ENCODE results near the gene MEIS1.

The MEIS1 gene

GRCh38 chr2:66443979-66444861, 9.3 kb downstream of the MEIS1 start:
- DNase-seq (ENCODE audit: low read depth) = no peak

DNA sequence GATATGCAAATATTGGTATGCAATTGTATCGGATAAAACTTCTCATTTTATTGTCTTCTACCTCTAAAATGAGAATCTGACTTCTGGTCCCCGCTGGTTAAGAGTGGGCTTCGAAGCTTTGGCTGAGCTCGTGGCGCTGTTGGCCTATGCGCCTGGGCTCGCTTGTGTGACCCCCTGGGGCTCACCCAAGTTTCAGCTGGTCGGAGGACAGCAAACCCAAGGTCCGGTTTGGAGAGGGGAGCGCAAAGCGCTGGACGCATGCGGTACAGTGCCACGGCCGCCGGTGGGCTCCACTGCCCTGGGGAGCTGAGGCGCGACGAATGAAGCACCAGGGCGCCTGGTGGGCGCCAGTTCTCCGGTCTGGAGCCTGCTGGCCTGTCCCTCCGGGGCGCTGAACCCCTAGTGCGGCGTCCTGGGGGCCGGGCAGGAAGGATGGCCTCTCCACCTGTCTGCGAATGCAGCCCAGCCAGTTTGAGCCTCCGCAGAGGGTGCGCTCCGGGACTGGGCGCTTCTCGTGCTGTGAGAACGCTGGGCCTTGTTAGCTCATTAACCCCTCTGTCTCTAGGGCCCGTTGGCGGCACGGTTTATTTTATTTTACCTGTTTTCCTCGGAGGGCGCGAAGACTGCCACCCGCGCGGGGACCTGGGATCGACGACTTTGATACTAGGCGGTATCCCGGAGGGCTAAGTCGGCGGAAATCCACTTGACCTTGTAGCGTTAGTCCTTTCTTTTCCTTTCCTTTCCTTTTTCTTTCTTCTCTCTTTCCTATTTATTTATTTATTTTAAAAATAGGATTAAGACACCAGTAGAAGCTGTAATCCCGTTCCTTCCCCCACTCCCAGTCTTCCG, 10.4 kb downstream of the MEIS1 start:
- DNase-seq (ENCODE audit: low read depth) = no peak

GRCh38 chr2:66445925-66446871, 11.3 kb downstream of the MEIS1 start:
- DNase-seq (ENCODE audit: low read depth) = no peak

DNA sequence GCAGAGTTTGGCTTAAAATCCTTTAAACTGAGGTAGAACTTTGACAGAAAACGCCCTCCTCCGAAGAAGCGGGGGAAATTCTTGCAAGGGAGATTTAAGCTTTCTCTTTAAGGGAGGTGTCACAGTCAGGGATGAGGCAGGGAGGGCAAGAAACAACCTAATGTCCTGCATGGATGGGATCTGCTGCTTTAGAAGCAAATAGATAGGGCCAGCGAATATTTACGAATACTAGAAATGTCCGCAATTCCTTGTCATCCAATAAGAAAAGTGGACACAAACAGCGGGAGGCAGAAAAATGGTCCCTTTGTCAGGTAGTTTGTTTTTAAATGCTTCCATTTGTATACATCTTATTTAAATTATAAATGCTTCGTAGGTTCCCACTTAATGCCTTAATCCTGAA, 12.0 kb downstream of the MEIS1 start:
- DNase-seq (ENCODE audit: low read depth) = no peak

DNA sequence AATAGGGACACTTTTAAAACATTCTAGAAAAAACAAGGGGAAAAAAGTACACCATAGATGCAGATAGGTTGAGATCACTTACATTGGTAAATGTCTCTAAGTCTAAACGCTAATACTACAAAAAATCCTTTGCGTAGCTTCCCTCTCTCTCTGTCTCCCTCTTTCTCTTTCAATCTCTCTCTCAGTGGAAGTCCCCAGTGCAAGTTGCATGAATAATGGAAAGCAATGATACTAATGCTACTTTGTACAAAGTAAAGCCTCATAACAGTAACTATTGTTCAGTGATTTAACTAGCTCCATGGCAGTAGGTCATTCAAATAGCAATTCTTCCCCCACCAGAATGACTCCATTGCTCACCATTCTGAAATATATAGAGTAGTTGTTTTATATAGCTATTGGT, 12.8 kb downstream of the MEIS1 start:
- DNase-seq (ENCODE audit: low read depth) = no peak

- DNase-seq (ENCODE audit: low read depth) = no peak
Measured at GRCh38 chr2:66448136-66448991, 13.4 kb downstream of the MEIS1 start.

DNA sequence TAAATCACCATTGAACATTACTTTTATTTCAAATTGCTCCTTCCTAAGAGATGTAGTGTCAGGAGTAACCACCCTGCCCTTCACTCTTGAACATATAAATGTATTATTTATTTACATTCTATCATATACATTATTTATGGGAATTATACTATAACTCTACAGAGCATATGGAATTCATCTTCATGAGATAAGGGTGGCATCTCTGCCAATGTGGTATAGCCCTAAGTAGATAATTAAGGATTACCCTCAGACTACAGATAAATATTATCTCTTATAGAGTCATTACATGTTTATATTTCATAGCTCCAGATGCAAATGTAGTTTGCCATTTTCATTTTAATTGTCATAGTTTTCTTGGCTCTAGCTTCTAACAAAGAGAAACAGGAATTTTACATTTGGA, 17.3 kb downstream of the MEIS1 start:
- no peak for DNase-seq (ENCODE audit: low read depth)

DNA sequence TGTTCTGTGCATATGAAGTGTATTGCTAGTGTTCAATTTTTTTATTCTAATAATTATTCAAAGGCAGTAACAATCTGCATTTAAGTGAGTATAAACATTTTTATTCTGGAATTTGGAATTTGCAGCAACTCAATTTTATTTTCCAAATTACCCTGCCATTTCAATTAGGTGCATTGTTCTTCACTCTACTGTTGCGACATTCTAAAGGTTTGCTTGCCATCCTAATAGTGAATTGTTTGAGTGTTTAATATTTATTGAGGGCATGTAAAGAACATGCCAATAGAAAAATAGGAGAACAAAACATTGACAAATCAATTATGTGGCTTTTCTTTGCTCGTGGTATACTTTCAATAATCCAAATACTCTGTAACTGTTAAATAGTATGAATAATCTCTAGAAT, 18.0 kb downstream of the MEIS1 start:
- DNase-seq (ENCODE audit: low read depth) = no peak

DNA sequence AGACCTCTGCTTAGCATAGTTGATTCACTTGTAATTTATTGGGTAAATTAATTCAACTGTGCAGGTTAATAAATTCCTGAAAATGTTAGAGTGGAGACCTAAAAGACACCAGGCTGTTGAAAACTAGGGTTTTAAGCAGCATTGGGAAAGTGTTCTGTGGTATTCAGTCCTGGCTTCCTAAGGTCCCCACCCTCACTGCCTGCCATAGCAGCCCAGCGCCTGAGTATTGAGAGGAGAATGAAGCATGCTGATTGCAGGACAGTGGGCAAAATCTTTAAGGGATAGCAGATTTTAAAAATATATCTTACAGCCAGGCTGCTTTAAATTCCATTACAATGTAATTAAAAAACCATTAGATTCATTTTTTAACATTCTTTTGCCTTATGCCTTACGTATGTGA, 20.6 kb downstream of the MEIS1 start:
- DNase-seq (ENCODE audit: low read depth) = no peak

GRCh38 chr2:66456183-66457041, 21.5 kb downstream of the MEIS1 start:
- no peak for DNase-seq (ENCODE audit: low read depth)

DNA sequence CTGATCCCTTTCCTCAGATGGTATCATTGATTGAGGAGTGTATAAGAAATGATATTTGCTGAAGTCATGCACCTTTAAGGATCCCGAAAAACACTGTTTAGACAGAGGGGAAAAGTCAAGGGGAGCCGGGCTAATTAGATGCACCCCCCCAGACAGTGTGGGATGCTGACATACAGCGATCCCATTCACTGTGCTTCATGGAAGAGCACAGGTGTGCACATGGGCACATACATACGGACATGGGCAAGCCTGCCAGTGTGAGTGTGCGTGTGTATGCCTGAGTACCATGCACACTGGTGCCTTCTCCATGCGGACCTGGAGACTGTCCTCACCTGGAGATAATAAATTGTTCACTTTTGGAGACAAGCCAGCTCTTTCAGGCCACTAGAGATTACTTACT, 22.6 kb downstream of the MEIS1 start:
- DNase-seq (ENCODE audit: low read depth) = no peak

DNA sequence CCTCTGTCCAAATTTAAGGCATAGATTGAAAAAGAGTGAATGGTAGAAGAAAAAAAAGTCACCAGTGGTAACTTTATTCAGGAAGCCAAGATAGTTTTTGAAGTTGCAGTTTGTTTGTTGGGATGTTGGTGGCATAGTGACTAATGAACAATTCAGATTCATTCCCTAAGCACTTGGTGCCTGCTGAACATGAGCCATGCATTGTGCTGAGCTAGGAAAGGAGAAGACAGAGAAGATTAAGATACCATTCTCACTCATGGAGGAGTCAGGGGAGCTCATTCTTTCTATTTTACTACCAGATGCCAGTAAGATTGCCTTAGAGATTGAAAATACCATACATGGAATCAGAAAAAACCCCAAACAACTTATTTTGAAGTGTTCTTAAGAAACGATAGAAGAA, 25.1 kb downstream of the MEIS1 start:
- no peak for DNase-seq (ENCODE audit: low read depth)

GRCh38 chr2:66461001-66461663, 26.2 kb downstream of the MEIS1 start:
- no peak for DNase-seq (ENCODE audit: low read depth)

DNA sequence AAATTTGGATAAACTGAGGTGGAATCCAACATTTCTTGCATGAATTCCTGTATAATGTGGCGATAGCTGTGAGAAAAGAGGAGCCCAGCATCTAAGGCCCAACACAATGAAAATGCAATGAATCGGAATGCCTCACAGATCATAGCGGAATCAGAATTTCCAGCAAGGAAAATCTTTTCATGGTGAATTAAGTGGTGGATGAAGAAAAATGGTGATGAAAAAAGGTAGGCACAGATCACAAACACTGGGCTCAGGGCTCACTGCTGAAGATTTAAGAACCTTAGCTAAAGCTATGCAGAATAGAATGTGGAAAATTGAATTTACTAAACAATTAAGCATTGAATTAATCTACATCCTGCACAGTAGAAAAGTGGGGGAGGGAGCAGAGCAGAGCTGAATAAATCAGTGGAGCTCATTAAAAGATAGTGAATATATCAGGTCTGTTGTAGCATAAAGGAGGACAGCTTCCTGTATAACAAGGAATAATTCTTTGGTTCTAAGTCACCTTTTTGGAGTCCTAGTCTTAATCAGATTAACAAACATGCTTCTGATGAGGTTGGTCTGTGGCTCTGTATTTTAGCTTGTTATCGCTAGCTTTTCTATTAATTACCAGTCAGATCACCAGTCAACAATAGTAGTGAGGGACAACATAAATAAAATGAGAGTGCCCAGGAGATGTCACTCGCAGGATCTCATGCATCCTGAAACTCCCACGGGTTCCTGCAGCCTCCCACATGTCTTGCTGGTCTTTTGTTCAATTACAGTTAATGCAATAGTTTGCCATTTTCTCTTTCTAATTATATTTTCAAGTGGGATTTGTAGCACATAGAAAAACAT, 27.0 kb downstream of the MEIS1 start:
- no peak for DNase-seq (ENCODE audit: low read depth)

GRCh38 chr2:66462501-66462825, 27.5 kb downstream of the MEIS1 start:
- DNase-seq (ENCODE audit: low read depth) = no peak

DNA sequence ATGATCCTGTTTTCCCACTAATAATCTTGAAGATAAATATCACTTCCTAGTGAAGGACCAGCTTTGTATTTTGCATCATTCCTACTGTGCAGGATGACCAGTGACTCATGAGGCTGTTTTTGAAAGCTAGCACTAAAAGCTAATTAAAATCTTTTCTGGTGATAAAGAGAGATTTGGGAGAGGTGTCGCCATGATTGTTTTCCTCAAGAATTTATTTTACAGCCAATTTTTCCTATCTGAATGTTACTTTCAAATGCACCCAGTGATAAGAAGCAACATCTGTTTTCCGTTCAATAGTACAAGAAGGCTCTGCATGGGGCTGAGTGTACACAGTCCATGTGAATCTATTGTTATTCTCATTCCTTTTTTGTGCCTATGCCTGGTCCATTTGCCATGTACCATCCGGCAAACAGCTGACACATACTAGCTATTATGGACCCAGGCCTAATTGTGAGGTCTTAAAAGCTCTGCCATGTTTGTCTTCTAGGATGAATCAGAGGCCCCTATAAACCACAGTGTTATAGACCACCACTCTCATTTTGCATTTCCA, 28.4 kb downstream of the MEIS1 start:
- DNase-seq (ENCODE audit: low read depth) = no peak

- no peak for DNase-seq (ENCODE audit: low read depth)
Measured at GRCh38 chr2:66464930-66465637, 30.2 kb downstream of the MEIS1 start.

GRCh38 chr2:66466433-66466832, 31.5 kb downstream of the MEIS1 start:
- no peak for DNase-seq (ENCODE audit: low read depth)
